Large intestine (tissue), 3 donors: ENCODE results near the gene PDXK. TPM values are rescaled to one million over a fixed set of nuclear protein-coding genes. Genes with fewer than 3 reads are reported as not detected.

Experiments
- DNase-seq, 2 donors: peaks; one replicate each; pipeline versions ENCODE4 v3.0.0 to v3.0.0-alpha.2; 2013
- H3K27ac ChIP-seq: one replicate; pipeline ENCODE4 v1.5.1; 2013; ENCODE audit warnings: low read length
- H3K27me3 ChIP-seq: 2 replicates; pipeline ENCODE4 v1.6.1; 2013; ENCODE audit warnings: low read length; ENCODE audit not compliant: control insufficient read depth, insufficient read depth
- H3K36me3 ChIP-seq: 2 replicates; pipeline ENCODE4 v1.6.1; 2013; ENCODE audit warnings: low read length; ENCODE audit not compliant: control insufficient read depth, insufficient read depth
- H3K4me1 ChIP-seq: one replicate; pipeline ENCODE4 v1.6.1; 2013; ENCODE audit warnings: low read length; ENCODE audit not compliant: control insufficient read depth, insufficient read depth
- H3K4me3 ChIP-seq: one replicate; pipeline ENCODE4 v1.5.1; 2013; ENCODE audit warnings: low read length
- H3K9me3 ChIP-seq: one replicate; pipeline ENCODE4 v1.6.1; 2013; ENCODE audit warnings: mild to moderate bottlenecking, low read depth, low read length, moderate library complexity; ENCODE audit not compliant: control insufficient read depth
- WGBS: methylation state at CpG from one replicate; pipeline ENCODE4 v1.1.5; 2013; ENCODE audit warnings: low lambda C conversion rate; ENCODE audit not compliant: insufficient coverage; 5-methylcytosine and 5-hydroxymethylcytosine counted together
- polyA plus RNA-seq: library from polyadenylated mRNA; unstranded; fragments of 120-200 nt; gene quantifications from one replicate; pipeline ENCODE4 v1.2.1, GENCODE V29; 2013

The PDXK gene
- polyA plus RNA-seq, 1 donor = 86.5 TPM

- Histone ChIP-seq H3K9me3 (no peaks in the 10 kb centered on the region), H3K36me3 (peaks cover 77% of the 10 kb centered on the region), H3K4me1 (peaks cover 14% of the 10 kb centered on the region), H3K27ac (no peak overlapping the region), H3K4me3 (no peak overlapping the region), H3K27me3 (no peaks in the 10 kb centered on the region)
- DNase-seq = no peak
- no CpG with 5 or more reads among the region's 12 CpGs for WGBS
Measured at GRCh38 chr21:43794311-43794710, 75.4 kb downstream of the PDXK start.

- H3K27me3 ChIP-seq = no peaks in the 10 kb centered on the region
- H3K36me3 ChIP-seq = peaks cover 83% of the 10 kb centered on the region
- no CpG with 5 or more reads among the region's 14 CpGs for WGBS
Measured at GRCh38 chr21:43794857-43795256, 75.9 kb downstream of the PDXK start.

GRCh38 chr21:43797415-43797814 lies 78.5 kb downstream of the PDXK start:
- Histone ChIP-seq H3K4me1 (no peaks in the 10 kb centered on the region), H3K27ac (no peak overlapping the region), H3K27me3 (no peaks in the 10 kb centered on the region), H3K36me3 (peaks cover 98% of the 10 kb centered on the region), H3K9me3 (no peaks in the 10 kb centered on the region), H3K4me3 (no peak overlapping the region)
- WGBS = 100% methylated on average over 2 of the region's 19 CpGs
- no peak for DNase-seq

More at GRCh38 chr21:43794857-43795256, 75.9 kb downstream of the PDXK start:
- no peak for DNase-seq
- no peak overlapping the region for H3K4me3 ChIP-seq
- no peak overlapping the region for H3K27ac ChIP-seq
- H3K4me1 ChIP-seq = peaks cover 14% of the 10 kb centered on the region
- H3K9me3 ChIP-seq = no peaks in the 10 kb centered on the region

GRCh38 chr21:43797925-43798715 lies 79.2 kb downstream of the PDXK start:
- no peak for DNase-seq
- WGBS = 91% methylated on average over 4 of the region's 30 CpGs
- no peaks in the 10 kb centered on the region for H3K4me1 ChIP-seq
- no peaks in the 10 kb centered on the region for H3K9me3 ChIP-seq
- H3K27ac ChIP-seq = no peak overlapping the region
- H3K4me3 ChIP-seq = no peak overlapping the region
- no peaks in the 10 kb centered on the region for H3K27me3 ChIP-seq
- peaks cover 98% of the 10 kb centered on the region for H3K36me3 ChIP-seq

GRCh38 chr21:43799301-43799840 lies 80.4 kb downstream of the PDXK start:
- WGBS = no CpG with 5 or more reads among the region's 19 CpGs
- no peaks in the 10 kb centered on the region for H3K27me3 ChIP-seq
- H3K36me3 ChIP-seq = peaks cover 98% of the 10 kb centered on the region
- H3K27ac ChIP-seq = no peak overlapping the region
- no peaks in the 10 kb centered on the region for H3K9me3 ChIP-seq
- no peaks in the 10 kb centered on the region for H3K4me1 ChIP-seq
- no peak for DNase-seq
- H3K4me3 ChIP-seq = no peak overlapping the region

- peaks cover 91% of the 10 kb centered on the region for H3K36me3 ChIP-seq
- no peaks in the 10 kb centered on the region for H3K4me1 ChIP-seq
- no peaks in the 10 kb centered on the region for H3K9me3 ChIP-seq
- WGBS = no CpG with 5 or more reads among the region's 17 CpGs
- H3K4me3 ChIP-seq = no peak overlapping the region
- DNase-seq = no peak
- no peak overlapping the region for H3K27ac ChIP-seq
- H3K27me3 ChIP-seq = no peaks in the 10 kb centered on the region
Measured at GRCh38 chr21:43800124-43800523, 81.2 kb downstream of the PDXK start.

- Histone ChIP-seq H3K4me1 (no peaks in the 10 kb centered on the region), H3K4me3 (no peak overlapping the region), H3K36me3 (peaks cover 87% of the 10 kb centered on the region), H3K27me3 (no peaks in the 10 kb centered on the region), H3K9me3 (no peaks in the 10 kb centered on the region), H3K27ac (no peak overlapping the region)
- WGBS = no CpG with 5 or more reads among the region's 14 CpGs
- no peak for DNase-seq
Measured at GRCh38 chr21:43800566-43800965, 81.6 kb downstream of the PDXK start.

- Histone ChIP-seq H3K27me3 (no peaks in the 10 kb centered on the region), H3K4me3 (no peak overlapping the region), H3K9me3 (no peaks in the 10 kb centered on the region), H3K27ac (no peak overlapping the region), H3K36me3 (peaks cover 84% of the 10 kb centered on the region), H3K4me1 (no peaks in the 10 kb centered on the region)
- WGBS = no CpG with 5 or more reads among the region's 42 CpGs
- DNase-seq = no peak
Measured at GRCh38 chr21:43801006-43801783, 82.3 kb downstream of the PDXK start.

- Histone ChIP-seq H3K27me3 (no peaks in the 10 kb centered on the region), H3K4me3 (no peak overlapping the region), H3K4me1 (no peaks in the 10 kb centered on the region), H3K9me3 (no peaks in the 10 kb centered on the region), H3K36me3 (peaks cover 69% of the 10 kb centered on the region), H3K27ac (no peak overlapping the region)
- DNase-seq = no peak
- 80% methylated on average over 2 of the region's 14 CpGs for WGBS
Measured at GRCh38 chr21:43802713-43803313, 83.9 kb downstream of the PDXK start.

GRCh38 chr21:43803558-43804300 lies 84.8 kb downstream of the PDXK start:
- Histone ChIP-seq H3K36me3 (peaks cover 61% of the 10 kb centered on the region), H3K4me3 (no peak overlapping the region), H3K9me3 (no peaks in the 10 kb centered on the region), H3K27me3 (no peaks in the 10 kb centered on the region), H3K4me1 (no peaks in the 10 kb centered on the region), H3K27ac (no peak overlapping the region)
- DNase-seq = no peak
- no CpG with 5 or more reads among the region's 33 CpGs for WGBS
